Measurements from ENCODE around the gene PAX2. TPM values are rescaled to one million over a fixed set of nuclear protein-coding genes. Genes with fewer than 3 reads are reported as not detected.

Gene PAX2
- total RNA-seq, 1 donor from 2014 or later = not detected

GRCh38 chr10:100739517-100740368, 5.6 kb upstream of the PAX2 start:
- H3K9me3 ChIP-seq (ENCODE audit: control insufficient read depth in 3 of 3, low read length in 3 of 3) = no peaks in the 10 kb centered on the region
- H3K4me1 ChIP-seq (ENCODE audit: control insufficient read depth in 3 of 3, insufficient read depth in 3 of 3, low read length in 3 of 3) = peaks cover 13 to 33% (median 26%) of the 10 kb centered on the region in 3 donors
- H3K36me3 ChIP-seq (ENCODE audit: control insufficient read depth in 3 of 3, insufficient read depth in 3 of 3, low read length in 3 of 3) = no peaks in the 10 kb centered on the region
- H3K4me3 ChIP-seq (ENCODE audit: low read length in 3 of 3) = no peak overlapping the region
- H3K9ac ChIP-seq (ENCODE audit: low read depth in 1 of 3, low read length in 3 of 3) = no peak overlapping the region
- no peak overlapping the region for H3K27ac ChIP-seq (ENCODE audit: low read depth, low read length)
- peaks cover 96 to 98% (median 96%) of the 10 kb centered on the region in 3 donors for H3K27me3 ChIP-seq (ENCODE audit: control insufficient read depth in 3 of 3, insufficient read depth in 3 of 3, low read length in 3 of 3)

- H3K9ac ChIP-seq (ENCODE audit: low read depth in 1 of 3, low read length in 3 of 3) = no peak overlapping the region
- no peaks in the 10 kb centered on the region for H3K36me3 ChIP-seq (ENCODE audit: control insufficient read depth in 3 of 3, insufficient read depth in 3 of 3, low read length in 3 of 3)
- peaks cover 90 to 92% (median 91%) of the 10 kb centered on the region in 3 donors for H3K27me3 ChIP-seq (ENCODE audit: control insufficient read depth in 3 of 3, insufficient read depth in 3 of 3, low read length in 3 of 3)
- H3K27ac ChIP-seq (ENCODE audit: low read depth, low read length) = no peak overlapping the region
- H3K9me3 ChIP-seq (ENCODE audit: control insufficient read depth in 3 of 3, low read length in 3 of 3) = no peaks in the 10 kb centered on the region
- H3K4me1 ChIP-seq (ENCODE audit: control insufficient read depth in 3 of 3, insufficient read depth in 3 of 3, low read length in 3 of 3) = peaks cover 14 to 34% (median 27%) of the 10 kb centered on the region in 3 donors
- H3K4me3 ChIP-seq (ENCODE audit: low read length in 3 of 3) = no peak overlapping the region
Measured at GRCh38 chr10:100740476-100741377, 4.7 kb upstream of the PAX2 start.

- H3K9me3 ChIP-seq (ENCODE audit: control insufficient read depth in 3 of 3, low read length in 3 of 3) = no peaks in the 10 kb centered on the region
- no peak overlapping the region for H3K27ac ChIP-seq (ENCODE audit: low read depth, low read length)
- peaks cover 88 to 92% (median 91%) of the 10 kb centered on the region in 3 donors for H3K27me3 ChIP-seq (ENCODE audit: control insufficient read depth in 3 of 3, insufficient read depth in 3 of 3, low read length in 3 of 3)
- no peaks in the 10 kb centered on the region for H3K36me3 ChIP-seq (ENCODE audit: control insufficient read depth in 3 of 3, insufficient read depth in 3 of 3, low read length in 3 of 3)
- H3K9ac ChIP-seq (ENCODE audit: low read depth in 1 of 3, low read length in 3 of 3) = no peak overlapping the region
- no peak overlapping the region for H3K4me3 ChIP-seq (ENCODE audit: low read length in 3 of 3)
- peaks cover 14 to 39% (median 32%) of the 10 kb centered on the region in 3 donors for H3K4me1 ChIP-seq (ENCODE audit: control insufficient read depth in 3 of 3, insufficient read depth in 3 of 3, low read length in 3 of 3)
Measured at GRCh38 chr10:100741378-100742075, 3.9 kb upstream of the PAX2 start.

- Histone ChIP-seq H3K9ac (ENCODE audit: low read depth in 1 of 3, low read length in 3 of 3) (no peak overlapping the region), H3K27ac (ENCODE audit: low read depth, low read length) (no peak overlapping the region), H3K9me3 (ENCODE audit: control insufficient read depth in 3 of 3, low read length in 3 of 3) (no peaks in the 10 kb centered on the region), H3K4me3 (ENCODE audit: low read length in 3 of 3) (no peak overlapping the region), H3K27me3 (ENCODE audit: control insufficient read depth in 3 of 3, insufficient read depth in 3 of 3, low read length in 3 of 3) (peaks cover 88 to 92% (median 91%) of the 10 kb centered on the region in 3 donors), H3K4me1 (ENCODE audit: control insufficient read depth in 3 of 3, insufficient read depth in 3 of 3, low read length in 3 of 3) (peaks cover 14 to 40% (median 32%) of the 10 kb centered on the region in 3 donors), H3K36me3 (ENCODE audit: control insufficient read depth in 3 of 3, insufficient read depth in 3 of 3, low read length in 3 of 3) (no peaks in the 10 kb centered on the region)
Measured at GRCh38 chr10:100742076-100742771, 3.2 kb upstream of the PAX2 start.

GRCh38 chr10:100742936-100743335, 2.4 kb upstream of the PAX2 start:
- H3K27ac ChIP-seq (ENCODE audit: low read depth, low read length) = no peak overlapping the region
- no peak overlapping the region for H3K4me3 ChIP-seq (ENCODE audit: low read length in 3 of 3)
- no peak overlapping the region for H3K9ac ChIP-seq (ENCODE audit: low read depth in 1 of 3, low read length in 3 of 3)
- H3K27me3 ChIP-seq (ENCODE audit: control insufficient read depth in 3 of 3, insufficient read depth in 3 of 3, low read length in 3 of 3) = peaks cover 81 to 92% (median 91%) of the 10 kb centered on the region in 3 donors
- H3K4me1 ChIP-seq (ENCODE audit: control insufficient read depth in 3 of 3, insufficient read depth in 3 of 3, low read length in 3 of 3) = peaks cover 12 to 37% (median 30%) of the 10 kb centered on the region in 3 donors
- H3K9me3 ChIP-seq (ENCODE audit: control insufficient read depth in 3 of 3, low read length in 3 of 3) = no peaks in the 10 kb centered on the region
- no peaks in the 10 kb centered on the region for H3K36me3 ChIP-seq (ENCODE audit: control insufficient read depth in 3 of 3, insufficient read depth in 3 of 3, low read length in 3 of 3)

- Histone ChIP-seq H3K27me3 (ENCODE audit: control insufficient read depth in 3 of 3, insufficient read depth in 3 of 3, low read length in 3 of 3) (peaks cover 79 to 92% (median 91%) of the 10 kb centered on the region in 3 donors), H3K9me3 (ENCODE audit: control insufficient read depth in 3 of 3, low read length in 3 of 3) (no peaks in the 10 kb centered on the region), H3K4me1 (ENCODE audit: control insufficient read depth in 3 of 3, insufficient read depth in 3 of 3, low read length in 3 of 3) (peaks cover 14 to 41% (median 34%) of the 10 kb centered on the region in 3 donors), H3K27ac (ENCODE audit: low read depth, low read length) (no peak overlapping the region), H3K4me3 (ENCODE audit: low read length in 3 of 3) (no peak overlapping the region), H3K36me3 (ENCODE audit: control insufficient read depth in 3 of 3, insufficient read depth in 3 of 3, low read length in 3 of 3) (no peaks in the 10 kb centered on the region), H3K9ac (ENCODE audit: low read depth in 1 of 3, low read length in 3 of 3) (no peak overlapping the region)
Measured at GRCh38 chr10:100743626-100744135, 1.7 kb upstream of the PAX2 start.

- H3K36me3 ChIP-seq (ENCODE audit: control insufficient read depth in 3 of 3, insufficient read depth in 3 of 3, low read length in 3 of 3) = no peaks in the 10 kb centered on the region
- no peaks in the 10 kb centered on the region for H3K9me3 ChIP-seq (ENCODE audit: control insufficient read depth in 3 of 3, low read length in 3 of 3)
- H3K4me3 ChIP-seq (ENCODE audit: low read length in 3 of 3) = no peak overlapping the region
- H3K27me3 ChIP-seq (ENCODE audit: control insufficient read depth in 3 of 3, insufficient read depth in 3 of 3, low read length in 3 of 3) = peaks cover 79 to 92% (median 91%) of the 10 kb centered on the region in 3 donors
- H3K27ac ChIP-seq (ENCODE audit: low read depth, low read length) = no peak overlapping the region
- no peak overlapping the region for H3K9ac ChIP-seq (ENCODE audit: low read depth in 1 of 3, low read length in 3 of 3)
- peaks cover 14 to 40% (median 38%) of the 10 kb centered on the region in 3 donors for H3K4me1 ChIP-seq (ENCODE audit: control insufficient read depth in 3 of 3, insufficient read depth in 3 of 3, low read length in 3 of 3)
Measured at GRCh38 chr10:100744136-100744986, 1.0 kb upstream of the PAX2 start.

- peaks cover 14 to 43% (median 37%) of the 10 kb centered on the region in 3 donors for H3K4me1 ChIP-seq (ENCODE audit: control insufficient read depth in 3 of 3, insufficient read depth in 3 of 3, low read length in 3 of 3)
- no peak overlapping the region for H3K27ac ChIP-seq (ENCODE audit: low read depth, low read length)
- no peak overlapping the region for H3K4me3 ChIP-seq (ENCODE audit: low read length in 3 of 3)
- H3K9me3 ChIP-seq (ENCODE audit: control insufficient read depth in 3 of 3, low read length in 3 of 3) = no peaks in the 10 kb centered on the region
- no peaks in the 10 kb centered on the region for H3K36me3 ChIP-seq (ENCODE audit: control insufficient read depth in 3 of 3, insufficient read depth in 3 of 3, low read length in 3 of 3)
- H3K27me3 ChIP-seq (ENCODE audit: control insufficient read depth in 3 of 3, insufficient read depth in 3 of 3, low read length in 3 of 3) = peaks cover 79 to 92% (median 91%) of the 10 kb centered on the region in 3 donors
- no peak overlapping the region for H3K9ac ChIP-seq (ENCODE audit: low read depth in 1 of 3, low read length in 3 of 3)
Measured at GRCh38 chr10:100745882-100746783, 751 bp downstream of the PAX2 start.
